GM19463 (cell line): Measurements from ENCODE around the gene DLGAP1.
A peak's percentile ranks its signal among the peaks of the same experiment; 100 is the strongest.

Source experiments
- ATAC-seq: cut with Tn5 transposase; IDR thresholded peaks from one replicate; pipeline ENCODE4 v1.9.1; 2021; ENCODE audit warnings: mild to moderate bottlenecking, moderate library complexity; ENCODE audit not compliant: unreplicated experiment

The DLGAP1 gene

GRCh38 chr18:4246374-4246773 lies 208.7 kb downstream of the DLGAP1 start:
- no peak for ATAC-seq

- ATAC-seq = no peak
Observed at GRCh38 chr18:4245456-4245855, 209.7 kb downstream of the DLGAP1 start.

- no peak for ATAC-seq
Observed at GRCh38 chr18:4242431-4243161, 212.5 kb downstream of the DLGAP1 start.

GRCh38 chr18:4241090-4241617 lies 214.0 kb downstream of the DLGAP1 start:
- ATAC-seq = no peak

GRCh38 chr18:4238966-4239365 lies 216.1 kb downstream of the DLGAP1 start:
- ATAC-seq = no peak

GRCh38 chr18:4237664-4238041 lies 217.5 kb downstream of the DLGAP1 start:
- no peak for ATAC-seq

- ATAC-seq = peak; percentile 64
Observed at GRCh38 chr18:4236940-4237663, 218.0 kb downstream of the DLGAP1 start.

- no peak for ATAC-seq
Observed at GRCh38 chr18:4233468-4233867, 221.6 kb downstream of the DLGAP1 start.

GRCh38 chr18:4232656-4233055 lies 222.5 kb downstream of the DLGAP1 start:
- peak; percentile 45 for ATAC-seq

- ATAC-seq = no peak
Observed at GRCh38 chr18:4231260-4231659, 223.8 kb downstream of the DLGAP1 start.

GRCh38 chr18:4230450-4231168 lies 224.5 kb downstream of the DLGAP1 start:
- no peak for ATAC-seq

- peak; percentile 58 for ATAC-seq
Observed at GRCh38 chr18:4224031-4224704, 230.9 kb downstream of the DLGAP1 start.

- ATAC-seq = no peak
Observed at GRCh38 chr18:4211111-4211837, 243.8 kb downstream of the DLGAP1 start.

- ATAC-seq = no peak
Observed at GRCh38 chr18:4208366-4208765, 246.7 kb downstream of the DLGAP1 start.

GRCh38 chr18:4207383-4207985 lies 247.6 kb downstream of the DLGAP1 start:
- no peak for ATAC-seq

- no peak for ATAC-seq
Observed at GRCh38 chr18:4204438-4204720, 250.7 kb downstream of the DLGAP1 start.

GRCh38 chr18:4203568-4204437 lies 251.3 kb downstream of the DLGAP1 start:
- no peak for ATAC-seq

GRCh38 chr18:4200399-4200798 lies 254.7 kb downstream of the DLGAP1 start:
- ATAC-seq = no peak

- ATAC-seq = no peak
Observed at GRCh38 chr18:4198956-4199355, 256.2 kb downstream of the DLGAP1 start.
